WERI-Rb-1 (cell line): Measurements from ENCODE around the gene ZNF850.

ENCODE experiments used
- DNase-seq: peaks from one replicate; pipeline ENCODE4 v3.0.0-alpha.2; 2020
- H3K27ac ChIP-seq: fragments of 250-450 bp; sonication (Bioruptor Pico); 2 replicates; pipeline ENCODE4 v1.5.1; 2020; ENCODE audit warnings: mild to moderate bottlenecking, moderate library complexity
- H3K27me3 ChIP-seq: fragments of 250-450 bp; sonication (Bioruptor Pico); 2 replicates; pipeline ENCODE4 v1.5.1; 2021; ENCODE audit warnings: mild to moderate bottlenecking, low read depth, moderate library complexity; ENCODE audit not compliant: insufficient read depth, severe bottlenecking
- H3K36me3 ChIP-seq: fragments of 250-450 bp; sonication (Bioruptor Pico); 2 replicates; pipeline ENCODE4 v1.5.1; 2020; ENCODE audit warnings: mild to moderate bottlenecking, moderate library complexity
- H3K4me3 ChIP-seq: 2 replicates; pipeline ENCODE4 v1.5.1; 2011; ENCODE audit warnings: low read depth, mild to moderate bottlenecking, control low read depth, low read length
- H3K9me3 ChIP-seq: fragments of 250-450 bp; sonication (Bioruptor Pico); 2 replicates; pipeline ENCODE4 v1.5.1; 2021; ENCODE audit warnings: mild to moderate bottlenecking, moderate library complexity; ENCODE audit not compliant: severe bottlenecking
- CTCF ChIP-seq: IDR thresholded peaks from 2 replicates; pipeline ENCODE4 v1.5.1; 2011; ENCODE audit warnings: low read depth, mild to moderate bottlenecking, control low read depth, inconsistent platforms, low read length

ZNF850 gene

GRCh38 chr19:36686365-36687213 lies 86.0 kb downstream of the ZNF850 start:
- TF ChIP-seq CTCF: no peak
- Histone ChIP-seq H3K9me3 (no peaks in the 10 kb centered on the region), H3K27me3 (no peaks in the 10 kb centered on the region), H3K4me3 (peak overlapping the region; percentile 99), H3K36me3 (peaks cover 24% of the 10 kb centered on the region), H3K27ac (peak overlapping the region; percentile 85)
- DNase-seq: no peak

GRCh38 chr19:36685835-36686234 lies 86.8 kb downstream of the ZNF850 start:
- no peak for TF ChIP-seq CTCF
- Histone ChIP-seq H3K9me3 (no peaks in the 10 kb centered on the region), H3K4me3 (no peak overlapping the region), H3K27me3 (no peaks in the 10 kb centered on the region), H3K36me3 (peaks cover 17% of the 10 kb centered on the region), H3K27ac (no peak overlapping the region)
- DNase-seq: no peak

GRCh38 chr19:36679455-36679854 lies 93.2 kb downstream of the ZNF850 start:
- Histone ChIP-seq H3K36me3 (peaks cover 7% of the 10 kb centered on the region), H3K27ac (no peak overlapping the region), H3K4me3 (no peak overlapping the region), H3K9me3 (no peaks in the 10 kb centered on the region), H3K27me3 (no peaks in the 10 kb centered on the region)
- no peak for DNase-seq
- TF ChIP-seq CTCF: no peak

GRCh38 chr19:36674201-36674600 lies 98.4 kb downstream of the ZNF850 start:
- Histone ChIP-seq H3K27ac (no peak overlapping the region), H3K4me3 (no peak overlapping the region), H3K27me3 (no peaks in the 10 kb centered on the region), H3K9me3 (no peaks in the 10 kb centered on the region), H3K36me3 (peaks cover 7% of the 10 kb centered on the region)
- DNase-seq: no peak
- no peak for TF ChIP-seq CTCF

GRCh38 chr19:36672368-36672767 lies 100.2 kb downstream of the ZNF850 start:
- no peak for TF ChIP-seq CTCF
- no peak for DNase-seq
- no peaks in the 10 kb centered on the region for H3K27me3 ChIP-seq
- no peak overlapping the region for H3K27ac ChIP-seq
- H3K9me3 ChIP-seq: no peaks in the 10 kb centered on the region
- H3K36me3 ChIP-seq: no peaks in the 10 kb centered on the region; the same call in none of the 2 replicates
- no peak overlapping the region for H3K4me3 ChIP-seq
